ENCODE measurements around the gene RAB23.
A peak's percentile ranks its signal among the peaks of the same experiment; 100 is the strongest.
"Not testable (repeated sequence)": the region's sequence is repeated elsewhere in the genome, so short reads cannot be mapped to it uniquely, and the experiment has no call there.

Gene RAB23

DNA sequence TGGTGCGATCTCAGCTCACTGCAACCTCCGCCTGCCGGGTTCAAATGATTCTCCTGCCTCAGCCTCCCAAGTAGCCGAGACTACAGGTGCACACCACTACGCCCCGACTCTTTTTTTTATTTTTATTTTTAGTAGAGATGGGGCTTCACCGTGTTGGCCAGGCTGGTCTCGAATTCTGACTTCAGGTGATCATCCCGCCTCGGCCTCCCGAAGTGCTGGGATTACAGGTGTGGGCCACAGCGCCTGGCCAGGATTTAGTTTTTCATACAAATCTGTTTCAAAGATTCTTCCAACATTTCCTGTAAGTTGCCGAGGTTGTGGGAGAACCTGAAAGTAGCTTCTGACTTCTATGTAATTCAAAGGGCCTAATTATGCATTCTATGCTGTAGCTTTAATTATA lies 21.4 kb upstream of the RAB23 start:
- DNase-seq (ENCODE audit: low read depth in 2 of 3, low spot score in 2 of 3): not testable (repeated sequence)

DNA sequence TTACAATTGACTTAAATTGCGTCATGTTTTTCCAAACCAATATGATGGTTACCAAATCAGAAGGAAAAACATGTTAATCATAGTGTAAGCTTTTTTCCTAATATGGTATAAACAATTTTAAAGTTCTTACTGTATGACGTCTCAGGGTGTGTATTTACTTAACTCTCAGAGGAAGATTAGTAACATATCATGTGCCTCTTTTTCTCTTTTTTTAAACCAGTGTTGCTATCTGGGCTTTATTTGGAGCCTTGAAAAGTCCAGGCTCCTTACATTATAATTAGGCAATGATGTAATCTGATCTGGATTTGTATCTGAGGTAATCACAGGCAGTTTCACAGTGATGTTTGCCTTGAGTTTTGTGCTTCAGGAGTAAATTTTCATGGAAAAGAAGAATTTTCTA lies 20.4 kb upstream of the RAB23 start:
- DNase-seq (ENCODE audit: low read depth in 2 of 3, low spot score in 2 of 3): no peak

DNA sequence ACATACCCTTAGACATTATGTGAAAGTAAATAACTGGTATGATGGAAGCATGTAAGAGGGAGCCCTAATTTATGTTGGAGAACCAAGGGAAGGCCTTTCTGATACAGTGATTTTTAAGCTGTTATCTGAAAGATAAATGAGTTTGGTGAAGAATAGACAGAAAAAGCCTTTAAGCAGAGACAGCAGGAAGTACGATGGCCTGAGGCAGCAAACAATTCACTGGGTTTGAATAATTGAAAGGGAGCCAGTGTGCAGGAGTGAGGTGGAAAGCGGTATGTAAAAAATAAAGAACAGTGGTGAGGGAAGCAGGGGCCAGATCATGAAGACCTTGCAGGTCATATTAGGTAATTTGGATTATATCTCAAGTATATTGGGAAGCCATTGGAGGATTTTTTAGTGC lies 4.1 kb upstream of the RAB23 start:
- DNase-seq (ENCODE audit: low read depth in 2 of 3, low spot score in 2 of 3): no peak

DNA sequence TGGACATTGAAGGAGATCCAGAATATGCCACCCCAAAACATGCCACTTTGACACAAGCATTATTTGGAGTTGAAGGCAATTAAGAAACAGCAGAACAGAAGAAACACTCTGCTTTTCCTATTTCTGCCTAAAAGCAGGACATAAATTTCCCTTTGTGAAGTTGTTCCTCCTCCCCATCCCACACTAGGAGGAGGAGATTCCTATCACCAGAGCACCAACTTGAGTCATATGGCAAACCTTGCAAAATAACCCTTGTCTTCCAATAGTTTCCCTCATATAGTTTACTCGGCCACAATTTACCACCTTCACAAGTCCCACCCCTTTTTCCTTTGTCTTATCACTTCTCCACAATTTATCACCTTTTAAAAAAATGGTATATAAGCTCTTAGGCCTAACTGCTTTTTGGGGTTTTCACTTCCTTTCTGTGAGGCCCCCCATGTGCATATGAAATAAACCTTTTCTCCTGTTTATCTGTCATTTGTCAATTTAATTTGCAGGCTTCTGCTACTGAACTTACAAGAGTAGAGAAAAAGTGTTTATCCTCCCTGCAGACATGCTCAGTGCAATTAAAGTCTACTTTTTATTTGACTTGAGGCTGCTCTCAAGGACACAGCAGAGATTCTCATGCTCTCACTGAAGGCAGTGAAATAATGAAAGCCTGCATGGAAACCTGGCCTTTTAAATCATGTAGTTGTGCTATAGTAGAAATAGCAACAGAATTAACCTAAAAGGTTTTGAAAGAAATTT lies 2.8 kb upstream of the RAB23 start:
- DNase-seq (ENCODE audit: low read depth in 2 of 3, low spot score in 2 of 3): no peak

DNA sequence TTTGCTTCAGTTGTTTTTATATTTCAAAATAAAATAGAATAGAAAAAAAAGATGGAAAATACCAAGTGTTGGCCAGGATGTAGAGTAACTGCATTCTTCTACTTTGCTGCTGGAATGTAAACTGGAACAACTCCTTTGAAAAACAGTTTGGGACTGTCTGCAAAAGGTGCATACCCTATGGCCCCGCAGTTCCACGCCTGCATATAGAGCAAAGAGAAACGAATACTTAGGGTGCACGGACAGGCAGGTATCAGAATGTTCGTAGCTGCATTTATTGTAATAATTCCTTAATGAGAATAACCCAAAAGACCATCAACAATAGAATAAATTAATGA lies 603 bp upstream of the RAB23 start:
- no peak for DNase-seq (ENCODE audit: low read depth in 2 of 3, low spot score in 2 of 3)

DNA sequence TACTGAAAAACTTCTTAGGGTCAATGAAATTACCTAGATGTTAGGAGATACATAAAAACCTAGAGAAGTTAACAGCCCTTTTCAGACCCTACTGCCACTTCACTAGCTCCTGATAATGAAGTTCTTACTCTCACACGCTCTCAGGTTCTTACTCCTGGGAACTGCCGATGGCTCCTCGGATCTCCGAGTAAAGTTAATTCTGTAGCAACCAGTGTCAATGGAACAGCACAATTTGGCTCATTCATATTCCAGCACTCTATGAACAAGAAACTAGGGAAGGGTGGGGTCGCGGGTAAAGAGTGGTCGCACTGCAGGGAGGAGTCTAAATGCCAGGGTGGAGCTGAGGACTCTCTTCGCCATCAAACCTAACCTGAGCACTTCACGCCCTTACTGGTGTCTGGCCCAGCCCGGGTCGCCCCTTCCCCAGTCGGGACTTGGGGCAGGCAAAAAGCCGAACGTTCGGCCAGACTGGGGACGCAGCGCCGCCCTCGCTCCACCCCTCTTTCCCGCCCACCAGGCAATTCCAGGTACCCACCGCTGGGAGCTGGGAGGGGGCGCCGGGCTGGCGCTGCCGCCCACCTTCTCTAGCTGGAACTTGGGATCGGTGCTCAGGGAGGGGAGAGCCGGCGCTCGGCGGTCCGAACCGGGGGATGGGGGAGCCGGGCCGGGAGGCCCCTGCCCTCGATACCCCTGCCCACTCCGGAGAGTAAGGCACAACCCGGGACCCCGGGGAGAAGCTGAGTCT lies 744 bp downstream of the RAB23 start:
- DNase-seq (ENCODE audit: low read depth in 2 of 3, low spot score in 2 of 3): peak; percentile 22 to 31 (median 23)

DNA sequence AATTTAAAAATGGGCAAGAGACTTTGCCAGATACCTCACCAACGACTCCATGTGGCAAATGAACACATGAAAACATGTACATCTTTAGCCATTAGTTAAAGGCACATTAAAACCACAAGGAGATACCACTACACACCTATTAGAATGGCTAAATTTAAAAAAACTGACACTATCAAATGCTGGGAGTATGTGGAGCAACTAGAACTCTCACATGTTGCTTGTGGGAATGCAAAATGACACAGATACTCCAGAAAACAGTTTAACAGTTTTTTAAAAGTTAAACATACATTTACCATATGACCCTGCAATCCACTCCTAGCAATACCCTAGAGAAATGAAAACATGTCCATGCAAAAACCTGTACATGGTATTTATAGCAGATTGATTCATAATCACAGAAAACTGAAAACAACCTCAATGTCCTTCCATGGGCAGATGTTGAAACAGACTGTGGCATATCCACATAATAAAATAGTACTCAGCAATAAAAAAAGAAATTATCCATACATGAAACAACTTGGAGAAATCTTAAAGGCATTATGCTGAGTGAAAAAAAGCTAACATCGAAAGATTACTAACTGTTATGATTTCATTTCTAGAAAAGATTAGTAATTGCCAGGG lies 1.9 kb downstream of the RAB23 start:
- no peak for DNase-seq (ENCODE audit: low read depth in 2 of 3, low spot score in 2 of 3)

DNA sequence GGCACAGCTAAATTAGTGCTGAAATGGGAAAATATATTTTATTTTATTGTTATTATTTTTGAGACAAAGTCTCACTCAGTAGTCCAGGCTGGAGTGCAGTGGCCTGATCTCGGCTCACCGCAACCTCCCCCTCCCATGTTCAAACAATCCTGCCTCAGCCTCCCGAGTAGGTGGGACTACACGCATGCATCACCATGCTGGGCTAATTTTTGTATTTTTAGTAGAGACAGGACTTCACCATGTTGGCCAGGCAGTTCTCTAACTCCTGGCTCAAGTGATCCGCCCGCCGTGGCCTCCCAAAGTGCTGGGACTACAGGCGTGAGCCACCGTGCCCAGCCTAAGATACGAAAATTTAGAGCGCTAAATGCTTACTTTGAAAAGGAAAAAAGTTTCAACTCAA lies 4.8 kb downstream of the RAB23 start:
- no peak for DNase-seq (ENCODE audit: low read depth in 2 of 3, low spot score in 2 of 3)

DNA sequence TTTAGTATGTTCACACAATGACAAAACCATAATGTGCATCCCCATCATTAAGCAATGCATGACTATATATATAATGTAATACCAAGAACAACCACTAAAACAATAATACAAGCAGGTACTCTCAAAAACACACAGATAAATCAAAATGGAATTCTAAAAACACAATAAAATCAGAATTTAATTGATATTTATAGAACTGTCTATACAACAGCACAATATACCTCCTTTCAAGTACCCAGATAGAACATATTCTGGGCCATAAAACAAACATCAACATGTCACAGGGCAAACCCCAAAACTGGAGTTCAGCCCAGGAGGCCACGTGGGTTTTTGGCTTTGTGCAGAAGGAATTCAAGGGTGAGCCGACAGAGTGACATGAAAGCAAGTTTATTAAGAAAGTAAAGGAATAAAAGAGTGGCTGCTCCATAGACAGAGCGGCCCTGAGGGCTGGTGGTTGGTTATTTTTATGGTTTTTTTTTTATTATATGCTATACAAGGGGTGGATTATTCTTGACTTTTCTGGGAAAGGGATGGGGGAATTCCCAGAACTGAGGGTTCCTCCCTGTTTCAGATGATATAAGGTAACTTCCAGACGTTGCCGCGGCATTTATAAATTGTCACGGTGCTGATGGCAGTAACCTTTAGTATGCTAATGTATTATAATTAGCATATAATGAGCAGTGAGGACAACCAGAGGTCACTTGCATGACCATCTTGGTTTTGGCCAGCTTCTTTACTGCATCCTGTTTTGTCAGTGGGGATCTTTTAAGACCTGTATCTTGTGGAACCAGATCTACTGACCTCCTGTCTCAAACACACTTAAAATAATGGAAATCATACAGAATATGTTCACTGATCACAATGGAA lies 5.6 kb downstream of the RAB23 start:
- no peak for DNase-seq (ENCODE audit: low read depth in 2 of 3, low spot score in 2 of 3)

DNA sequence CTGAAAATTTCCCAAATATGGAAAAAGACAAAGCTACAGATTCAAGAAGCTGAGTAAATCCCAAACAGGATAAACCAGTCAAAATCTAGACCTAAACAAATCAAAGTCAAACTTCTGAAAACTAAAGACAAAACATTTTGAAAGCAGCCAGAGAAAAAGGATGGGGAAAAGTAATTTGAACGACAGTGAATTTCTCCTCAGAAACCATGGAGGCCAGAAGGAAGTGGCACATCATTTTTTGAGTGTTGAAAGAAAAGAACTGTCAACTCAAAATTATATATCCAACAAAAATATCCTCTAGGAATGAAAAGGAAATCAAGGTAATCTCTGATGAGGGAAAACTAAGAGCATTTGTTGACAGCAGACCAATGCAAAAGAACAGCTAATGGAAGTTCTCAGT lies 6.8 kb downstream of the RAB23 start:
- DNase-seq (ENCODE audit: low read depth in 2 of 3, low spot score in 2 of 3): no peak

DNA sequence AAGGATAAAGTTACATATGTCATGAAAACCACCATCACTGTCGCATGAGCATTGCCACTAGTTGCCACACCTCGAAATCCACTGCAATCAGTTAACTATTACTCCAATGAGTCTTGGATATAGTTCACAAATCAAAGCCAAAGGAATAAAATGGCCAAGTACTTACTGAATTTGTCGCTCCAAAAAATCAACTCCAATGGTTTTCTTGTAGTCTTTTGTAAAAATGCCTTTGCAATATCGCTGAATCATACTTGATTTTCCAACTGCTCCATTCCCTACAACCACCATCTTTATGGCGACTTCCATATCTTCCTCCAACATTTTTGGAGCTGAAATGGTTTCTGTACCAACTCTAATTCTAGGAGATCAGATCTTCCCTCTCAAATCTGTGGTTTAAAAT lies 12.0 kb downstream of the RAB23 start:
- DNase-seq (ENCODE audit: low read depth in 2 of 3, low spot score in 2 of 3): no peak

DNA sequence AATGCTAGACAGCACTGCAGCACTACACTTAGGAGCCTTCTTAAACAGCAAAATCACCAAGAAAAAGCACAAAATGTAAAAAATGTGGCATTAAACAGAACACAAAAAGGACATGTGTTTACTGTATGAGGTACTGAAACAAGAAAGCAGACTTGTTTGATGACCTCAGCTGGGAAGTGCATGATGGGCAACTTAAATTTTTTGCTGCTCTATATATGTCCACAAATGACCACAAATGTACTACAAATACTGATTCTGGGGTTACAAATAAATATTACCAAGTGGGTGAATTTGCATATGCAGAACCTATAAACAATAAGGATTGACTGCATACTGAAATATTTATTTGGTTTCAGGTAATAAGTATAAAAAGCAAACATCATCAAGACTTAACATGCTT lies 13.1 kb downstream of the RAB23 start:
- DNase-seq (ENCODE audit: low read depth in 2 of 3, low spot score in 2 of 3): no peak

DNA sequence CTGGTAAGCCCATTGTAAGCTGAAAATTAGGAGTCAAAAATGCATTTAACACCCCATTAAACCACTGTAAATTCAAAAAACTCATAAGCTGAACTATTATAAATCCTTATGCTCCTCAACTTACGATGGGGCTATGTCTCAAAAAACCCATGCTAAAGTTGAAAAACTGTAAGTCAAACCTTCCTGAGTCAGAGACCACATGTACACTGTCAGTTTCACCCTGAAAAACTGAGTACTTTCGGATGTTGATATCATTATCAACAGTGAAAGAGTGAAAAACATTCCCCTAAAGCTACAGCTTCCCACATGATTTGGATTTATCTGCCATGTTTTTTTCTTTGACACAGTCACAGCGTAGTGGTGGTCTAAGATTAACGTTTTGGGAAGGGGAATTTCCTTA lies 14.2 kb downstream of the RAB23 start:
- DNase-seq (ENCODE audit: low read depth in 2 of 3, low spot score in 2 of 3): no peak

DNA sequence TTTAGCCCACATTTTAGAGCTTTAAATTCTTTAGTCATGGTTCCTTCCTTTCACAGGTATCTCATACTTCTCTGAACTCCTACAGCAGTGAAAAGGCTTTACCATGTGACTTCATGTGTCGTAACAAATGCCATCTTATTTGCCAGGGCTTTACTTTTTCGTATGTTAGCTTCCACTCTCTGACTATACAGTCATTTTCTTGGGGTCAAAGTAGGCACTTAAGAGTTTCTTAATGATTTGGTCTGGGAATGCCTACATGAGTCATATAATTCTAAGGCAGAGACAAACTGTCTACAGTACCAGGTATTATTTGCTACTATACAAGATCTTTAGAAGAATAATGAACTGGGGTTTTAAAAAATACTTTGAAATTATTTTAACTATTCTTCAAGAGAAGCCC lies 15.0 kb downstream of the RAB23 start:
- DNase-seq (ENCODE audit: low read depth in 2 of 3, low spot score in 2 of 3): no peak

DNA sequence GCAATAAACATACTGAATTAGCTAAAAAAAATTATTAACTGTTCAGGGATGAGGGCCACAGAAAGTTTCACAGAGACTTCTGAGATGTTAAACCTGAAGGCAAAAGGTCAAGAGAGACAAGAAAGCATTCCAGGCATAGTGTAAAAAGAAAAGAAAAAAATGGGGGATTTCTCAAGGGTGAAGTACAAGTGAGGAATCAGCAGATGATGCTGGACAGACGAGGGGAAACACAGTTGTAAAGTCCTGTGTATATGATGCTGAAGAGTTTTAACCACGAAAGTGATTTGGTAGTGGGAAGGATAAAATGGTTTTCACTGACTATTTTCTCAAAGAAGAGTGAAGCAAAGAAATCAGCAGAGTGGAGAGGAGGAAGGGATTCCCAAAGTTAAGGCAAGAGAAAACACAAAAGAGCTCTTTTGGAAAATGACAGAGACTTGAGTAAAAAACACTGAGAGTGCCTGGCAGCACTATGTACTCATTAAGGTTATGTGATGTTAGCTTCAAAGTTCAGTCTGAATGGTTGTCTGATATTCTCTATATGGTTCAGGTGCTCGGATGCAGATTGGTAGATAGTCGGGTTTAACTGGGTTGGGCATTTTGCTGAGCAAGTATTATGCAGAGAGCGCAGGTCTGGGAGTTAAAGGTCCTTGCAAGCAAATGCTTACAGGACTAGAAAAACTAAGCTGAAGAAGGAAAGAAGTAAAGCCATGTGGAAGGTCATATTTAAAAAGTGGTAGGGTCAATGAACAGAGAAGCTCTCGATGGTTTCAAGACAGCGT lies 16.4 kb downstream of the RAB23 start:
- no peak for DNase-seq (ENCODE audit: low read depth in 2 of 3, low spot score in 2 of 3)

DNA sequence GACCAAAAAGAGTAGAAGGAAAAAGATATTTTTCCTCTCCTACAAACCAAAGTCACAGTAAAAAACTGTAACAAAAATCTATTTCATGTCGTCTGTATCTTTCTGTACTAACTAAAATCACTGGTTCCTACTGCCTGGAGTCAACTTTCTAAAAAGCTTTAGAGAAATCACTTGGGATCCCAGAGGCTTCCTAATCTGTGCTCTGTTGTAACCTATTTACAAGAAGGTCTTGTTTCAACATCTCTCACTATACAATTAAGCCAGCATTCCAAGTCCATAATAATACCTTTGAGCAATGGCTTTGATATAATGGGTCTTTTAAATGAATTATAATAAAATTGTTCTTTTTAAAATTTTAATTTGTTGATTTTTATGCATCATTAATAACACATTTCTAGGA lies 20.4 kb downstream of the RAB23 start:
- no peak for DNase-seq (ENCODE audit: low read depth in 2 of 3, low spot score in 2 of 3)

DNA sequence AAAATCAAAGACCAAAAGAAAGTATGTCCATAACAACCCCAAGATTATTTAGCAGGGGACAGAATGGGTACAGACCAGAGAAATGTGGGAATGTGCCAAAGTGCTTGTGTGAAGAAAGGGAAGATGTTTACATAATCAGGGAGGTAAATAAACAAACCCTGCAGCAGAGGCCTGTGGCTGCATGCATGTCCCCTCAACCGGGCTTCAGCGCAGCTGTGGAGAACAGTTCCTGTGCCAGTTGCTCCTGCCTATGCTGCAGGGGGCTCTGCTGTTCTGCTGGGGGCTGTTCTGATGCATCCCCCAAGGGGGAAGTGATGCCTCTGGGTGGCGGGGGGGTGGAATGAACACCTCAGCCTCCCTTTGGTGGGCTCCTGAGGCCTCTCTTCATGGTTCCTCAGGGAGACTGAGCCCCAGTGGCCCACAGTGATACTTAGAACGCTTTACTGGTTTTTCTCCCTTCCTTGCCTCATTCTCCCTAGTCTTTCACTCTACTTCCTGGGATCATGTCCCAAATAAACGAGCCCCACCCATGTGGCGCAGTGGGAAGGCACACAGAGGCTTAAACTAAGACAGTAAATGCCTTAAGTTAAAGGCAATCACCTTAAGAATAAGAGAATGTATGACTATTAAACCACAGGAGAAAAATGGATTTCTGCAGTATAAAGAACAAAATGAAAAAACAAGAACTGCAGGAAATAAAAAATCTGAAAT lies 23.0 kb downstream of the RAB23 start:
- DNase-seq (ENCODE audit: low read depth in 2 of 3, low spot score in 2 of 3): no peak

DNA sequence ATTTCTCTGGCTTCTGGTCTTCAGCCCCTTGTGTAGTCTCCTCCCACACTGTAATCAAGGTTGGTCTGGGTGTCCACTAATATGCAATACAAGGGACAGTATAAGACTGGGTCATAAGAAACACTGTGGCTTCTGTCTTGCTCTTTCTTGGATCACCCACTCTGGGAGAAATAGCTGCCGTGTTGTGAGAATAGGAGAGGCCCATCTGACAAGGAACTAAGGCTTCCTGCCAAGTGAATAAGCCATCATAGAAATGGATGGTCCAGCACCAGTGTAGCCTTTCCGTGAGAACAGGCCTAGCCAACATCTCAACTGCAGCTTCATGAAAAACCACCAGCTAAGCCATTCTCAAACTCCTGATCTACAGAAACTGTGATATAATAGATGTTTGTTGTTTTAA lies 26.6 kb downstream of the RAB23 start:
- no peak for DNase-seq (ENCODE audit: low read depth in 2 of 3, low spot score in 2 of 3)

DNA sequence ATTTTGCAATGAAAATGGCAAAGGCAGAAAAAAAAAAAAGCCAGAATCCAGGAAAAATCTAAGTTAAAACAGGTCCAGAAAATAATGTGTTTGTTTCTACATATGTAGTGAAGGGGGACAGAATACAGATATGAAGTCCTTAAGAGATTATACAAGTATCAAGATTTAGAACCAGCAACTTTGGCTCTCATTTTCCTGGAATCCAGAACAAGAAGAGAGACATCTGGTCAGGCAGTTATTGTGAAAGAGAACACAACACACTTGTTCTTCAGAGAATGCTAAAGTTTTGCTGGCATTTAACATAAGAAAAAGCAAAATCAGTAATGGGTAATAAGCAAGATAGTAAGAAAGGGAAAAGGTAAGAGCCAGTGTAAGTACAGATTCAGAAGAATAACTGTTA lies 28.9 kb downstream of the RAB23 start:
- no peak for DNase-seq (ENCODE audit: low read depth in 2 of 3, low spot score in 2 of 3)

DNA sequence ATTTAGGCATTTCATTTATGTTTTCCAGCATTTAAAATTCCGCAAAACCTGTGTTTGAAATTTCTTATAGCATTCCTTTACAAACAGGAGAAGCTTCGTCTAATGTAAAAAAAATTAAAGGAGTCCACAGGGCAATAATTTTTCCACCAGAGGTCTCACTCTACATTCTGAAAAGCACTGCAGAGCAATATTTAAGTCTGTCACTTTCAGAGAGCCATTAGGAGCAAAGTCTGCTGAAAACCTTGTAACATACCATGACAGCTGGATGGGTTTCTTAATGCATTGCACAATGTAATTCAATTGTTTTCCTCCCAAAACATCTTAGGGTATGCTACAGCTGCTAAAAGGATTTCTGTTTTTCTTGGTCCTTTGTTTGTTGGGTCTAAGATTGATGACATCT lies 32.0 kb downstream of the RAB23 start:
- DNase-seq (ENCODE audit: low read depth in 2 of 3, low spot score in 2 of 3): no peak
